CD4-positive, CD25-positive, alpha-beta regulatory T cell (primary cell): ENCODE results near the gene WNK2. TPM values are rescaled to one million over a fixed set of nuclear protein-coding genes. Genes with fewer than 3 reads are reported as not detected.

Source experiments
- ATAC-seq, 2 donors: fragments of 150-1000 bp; cut with Tn5 transposase; one replicate each; pipeline ENCODE4 v1.10.0; 2021; ENCODE audit warnings: low read depth in 2 of 2, moderate number of reproducible peaks in 2 of 2, moderate library complexity in 1 of 2
- DNase-seq, 3 donors: peaks; one replicate each; pipeline versions ENCODE4 v3.0.0 to v3.0.0-alpha.2; 2012 to 2022; ENCODE audit warnings: mixed read lengths in 1 of 3
- H3K27ac ChIP-seq: one replicate; pipeline ENCODE4 v1.7.0; 2013; ENCODE audit warnings: mild to moderate bottlenecking, low read length; ENCODE audit not compliant: insufficient read depth, poor library complexity, severe bottlenecking
- H3K27me3 ChIP-seq: one replicate; pipeline ENCODE4 v1.7.0; 2013; ENCODE audit warnings: low read length; ENCODE audit not compliant: control insufficient read depth, insufficient read depth
- H3K36me3 ChIP-seq: one replicate; pipeline ENCODE4 v1.7.0; 2013; ENCODE audit warnings: mild to moderate bottlenecking, low read length, moderate library complexity; ENCODE audit not compliant: control insufficient read depth, insufficient read depth
- H3K4me1 ChIP-seq: 2 replicates; pipeline ENCODE4 v1.7.0; 2013; ENCODE audit warnings: mild to moderate bottlenecking, low read length; ENCODE audit not compliant: insufficient read depth, control insufficient read depth, poor library complexity, severe bottlenecking
- H3K4me3 ChIP-seq: one replicate; pipeline ENCODE4 v1.7.0; 2013; ENCODE audit warnings: low read depth, mild to moderate bottlenecking, low read length, moderate library complexity
- H3K9me3 ChIP-seq, 2 experiments: 1 replicate in 1 of 2; 2 replicates in 1 of 2; pipeline ENCODE4 v1.7.0; 2013; ENCODE audit warnings: low read length in 2 of 2, mild to moderate bottlenecking in 1 of 2, moderate library complexity in 1 of 2; ENCODE audit not compliant: control insufficient read depth in 2 of 2
- H3K27ac Mint-ChIP-seq, 3 donors: one replicate each; pipeline ENCODE4 v1.8.0; 2020 to 2022; ENCODE audit warnings: mild to moderate bottlenecking in 3 of 3, mixed read lengths in 3 of 3, moderate library complexity in 2 of 3
- H3K27me3 Mint-ChIP-seq: one replicate; pipeline ENCODE4 v1.8.0; 2022; ENCODE audit warnings: mild to moderate bottlenecking, mixed read lengths
- H3K36me3 Mint-ChIP-seq: one replicate; pipeline ENCODE4 v1.8.0; 2020; ENCODE audit warnings: mixed read lengths
- H3K4me1 Mint-ChIP-seq, 4 donors: one replicate each; pipeline ENCODE4 v1.8.0; 2020 to 2022; ENCODE audit warnings: mixed read lengths in 4 of 4, mild to moderate bottlenecking in 1 of 4
- H3K4me3 Mint-ChIP-seq, 4 donors: one replicate each; pipeline ENCODE4 v1.8.0; 2020 to 2022; ENCODE audit warnings: mild to moderate bottlenecking in 4 of 4, mixed read lengths in 4 of 4, moderate library complexity in 3 of 4
- H3K9me3 Mint-ChIP-seq, 7 donors: one replicate each; pipeline ENCODE4 v1.8.0; 2020 to 2022; ENCODE audit warnings: mixed read lengths in 7 of 7, mild to moderate bottlenecking in 3 of 7, moderate library complexity in 2 of 7
- polyA plus RNA-seq, 4 donors: library from polyadenylated mRNA; unstranded; fragments of 300-500 nt; fragmentation: Illumina TruSeq; gene quantifications; one replicate each; pipeline ENCODE4 v1.2.3, GENCODE V29; 2021
- total RNA-seq: library from RNA; stranded (reverse); gene quantifications from one replicate; pipeline ENCODE4 v1.2.3, GENCODE V29; 2022

WNK2 gene
- total and polyA plus RNA-seq, 5 donors from 2014 or later, result 0.22 TPM; not detected in 4

DNA sequence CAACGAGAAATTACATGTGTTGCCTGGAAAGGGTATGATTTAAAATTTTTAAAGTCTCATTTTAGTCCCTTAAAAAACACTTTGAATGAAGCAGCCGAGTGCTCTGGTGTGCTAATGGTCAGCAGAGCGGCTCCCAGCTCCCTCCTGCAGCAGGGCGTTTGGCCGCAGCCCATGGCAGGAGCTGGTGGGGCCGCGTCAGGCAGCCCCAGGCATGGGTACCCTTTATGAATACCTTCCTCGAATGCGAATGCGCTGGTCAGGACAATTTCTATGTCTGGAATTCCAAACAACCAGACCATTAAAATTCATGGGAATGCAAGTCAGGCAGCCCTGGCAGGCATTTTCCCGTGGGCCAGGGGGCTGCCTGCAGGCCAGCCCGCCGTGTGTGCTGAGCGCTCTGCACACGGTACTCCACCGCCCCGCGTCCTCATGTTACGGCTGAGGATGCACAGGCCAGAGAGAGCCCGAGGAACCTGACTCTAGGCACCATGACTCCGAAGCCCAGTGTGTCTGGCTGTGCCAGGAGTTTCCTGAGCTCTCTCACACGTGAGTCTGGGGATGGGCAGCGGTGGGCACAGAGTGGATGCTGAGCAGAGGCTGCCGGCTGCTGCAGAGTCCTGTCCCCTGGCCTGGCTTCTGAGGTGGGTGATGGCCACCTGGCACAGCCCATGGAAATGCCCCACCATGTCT, 123.7 kb downstream of the WNK2 start:
- Mint-ChIP-seq H3K4me1 (peaks cover 0 to 6% (median under 1%) of the 10 kb centered on the region in 4 donors), H3K36me3 (no peaks in the 10 kb centered on the region), H3K9me3 (no peaks in the 10 kb centered on the region), H3K27ac (no peak overlapping the region), H3K4me3 (no peak overlapping the region), H3K27me3 (peaks cover 7% of the 10 kb centered on the region)
- no peaks in the 10 kb centered on the region for H3K4me1 ChIP-seq
- no peaks in the 10 kb centered on the region for H3K9me3 ChIP-seq
- H3K27me3 ChIP-seq, result peaks cover under 1% of the 10 kb centered on the region
- H3K27ac ChIP-seq, result no peak overlapping the region
- no peaks in the 10 kb centered on the region for H3K36me3 ChIP-seq
- ATAC-seq (peak in 1 of 2 donors; percentile 31), DNase-seq (no peak)
- H3K4me3 ChIP-seq, result no peak overlapping the region

DNA sequence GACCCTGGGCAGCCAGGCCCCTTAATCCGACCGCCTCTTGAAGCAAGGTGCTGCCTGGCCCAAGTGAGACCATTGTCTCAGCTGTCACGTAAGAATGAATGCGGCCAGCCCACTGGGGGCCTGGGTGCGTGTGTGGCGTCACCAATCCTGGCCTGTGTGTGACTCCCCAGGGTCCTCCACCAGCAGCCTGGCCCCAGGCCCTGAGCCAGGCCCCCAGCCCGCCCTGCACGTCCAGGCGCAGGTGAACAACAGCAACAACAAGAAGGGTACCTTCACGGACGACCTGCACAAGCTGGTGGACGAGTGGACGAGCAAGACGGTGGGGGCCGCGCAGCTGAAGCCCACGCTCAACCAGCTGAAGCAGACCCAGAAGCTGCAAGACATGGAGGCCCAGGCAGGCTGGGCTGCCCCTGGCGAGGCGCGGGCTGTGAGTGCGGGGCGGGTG, 124.2 kb downstream of the WNK2 start:
- Mint-ChIP-seq H3K4me1 (peaks cover 0 to 8% (median 2%) of the 10 kb centered on the region in 4 donors), H3K36me3 (no peaks in the 10 kb centered on the region), H3K27me3 (peaks cover 7% of the 10 kb centered on the region), H3K27ac (no peak overlapping the region), H3K4me3 (no peak overlapping the region), H3K9me3 (no peaks in the 10 kb centered on the region)
- Histone ChIP-seq H3K4me1 (no peaks in the 10 kb centered on the region), H3K27ac (no peak overlapping the region), H3K4me3 (no peak overlapping the region), H3K27me3 (peaks cover 4% of the 10 kb centered on the region), H3K9me3 (no peaks in the 10 kb centered on the region), H3K36me3 (no peaks in the 10 kb centered on the region)
- ATAC-seq, result no peak
- DNase-seq, result no peak

DNA sequence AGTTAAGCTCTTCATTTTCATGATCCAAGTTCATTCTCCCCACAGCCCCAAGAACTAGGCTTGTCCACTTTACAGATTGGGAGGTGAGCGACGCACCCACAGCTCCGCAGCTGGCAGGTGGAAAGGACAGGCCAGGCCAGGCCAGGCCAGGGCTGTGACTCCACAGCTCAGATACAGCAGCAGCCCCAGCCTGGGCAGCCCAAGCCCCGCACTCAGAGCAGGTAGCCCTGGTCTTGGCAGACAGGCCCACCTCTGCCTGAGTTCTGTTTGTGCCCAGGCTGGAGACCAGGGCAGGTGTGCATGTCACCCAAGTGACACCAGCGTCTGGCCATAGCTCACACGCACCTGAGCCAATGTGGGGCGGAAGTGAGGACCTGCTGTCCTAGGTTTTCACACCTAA, 124.7 kb downstream of the WNK2 start:
- DNase-seq (no peak), ATAC-seq (no peak)
- Mint-ChIP-seq H3K9me3 (no peaks in the 10 kb centered on the region), H3K4me3 (no peak overlapping the region), H3K27me3 (peaks cover 7% of the 10 kb centered on the region), H3K36me3 (no peaks in the 10 kb centered on the region), H3K4me1 (peaks cover 0 to 5% (median 2%) of the 10 kb centered on the region in 4 donors), H3K27ac (no peak overlapping the region)
- H3K27ac ChIP-seq, result no peak overlapping the region
- H3K4me1 ChIP-seq, result no peaks in the 10 kb centered on the region
- H3K4me3 ChIP-seq, result no peak overlapping the region
- no peaks in the 10 kb centered on the region for H3K9me3 ChIP-seq
- H3K36me3 ChIP-seq, result no peaks in the 10 kb centered on the region
- peaks cover 4% of the 10 kb centered on the region for H3K27me3 ChIP-seq

DNA sequence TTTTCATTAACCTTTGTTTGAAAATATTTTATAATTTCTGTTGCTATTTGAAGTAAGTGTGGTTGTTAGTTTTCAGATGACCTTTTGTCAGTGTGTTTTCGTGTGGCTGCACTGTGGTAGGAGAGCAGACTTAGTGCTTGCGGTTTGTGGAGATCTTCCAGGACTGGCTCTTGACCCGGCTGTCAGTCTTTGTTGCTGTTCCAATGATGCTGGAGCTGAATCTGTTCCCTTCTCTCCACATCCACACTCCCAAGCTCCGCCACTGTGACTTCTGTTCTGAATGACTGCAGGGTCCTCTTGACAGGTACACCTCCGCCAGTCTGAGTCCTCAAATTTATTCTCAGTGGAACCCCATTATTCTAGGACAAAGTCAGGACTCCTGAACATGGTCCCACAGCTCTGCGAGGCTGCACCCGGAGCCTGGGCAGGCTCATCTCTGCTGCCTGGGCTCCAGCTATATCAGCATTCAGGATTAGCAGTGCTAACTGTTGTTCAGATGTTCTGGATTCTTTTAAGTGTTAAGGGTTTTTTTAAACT, 126.0 kb downstream of the WNK2 start:
- Mint-ChIP-seq H3K4me1 (peaks cover 0 to 5% (median 2%) of the 10 kb centered on the region in 4 donors), H3K27me3 (peaks cover 12% of the 10 kb centered on the region), H3K4me3 (no peak overlapping the region), H3K9me3 (no peaks in the 10 kb centered on the region), H3K27ac (peak overlapping the region in 1 of 3 donors; percentile 64), H3K36me3 (no peaks in the 10 kb centered on the region)
- Histone ChIP-seq H3K27me3 (peaks cover 6% of the 10 kb centered on the region), H3K4me3 (no peak overlapping the region), H3K36me3 (no peaks in the 10 kb centered on the region), H3K9me3 (no peaks in the 10 kb centered on the region), H3K27ac (no peak overlapping the region), H3K4me1 (no peaks in the 10 kb centered on the region)
- no peak for ATAC-seq
- DNase-seq, result no peak

DNA sequence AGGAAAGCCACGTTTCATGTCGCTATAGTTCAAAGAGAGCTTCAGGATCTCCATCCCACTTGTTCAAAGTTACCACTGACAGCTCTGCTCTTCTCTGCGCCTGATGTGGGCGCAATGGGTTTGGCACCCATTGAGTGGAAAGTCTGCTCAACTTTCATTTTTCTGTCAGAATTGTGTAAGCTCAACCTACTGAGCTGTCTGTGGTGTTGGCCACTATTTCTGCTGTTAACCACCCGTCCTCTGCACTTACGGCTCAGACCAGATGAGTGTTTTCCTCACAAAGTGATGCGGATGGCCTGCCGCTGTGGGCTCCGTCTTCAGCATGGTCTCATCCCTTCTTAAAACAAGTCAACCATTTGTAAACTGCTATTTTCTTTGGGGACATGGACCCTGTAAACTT, 131.2 kb downstream of the WNK2 start:
- no peak for ATAC-seq
- Histone ChIP-seq H3K9me3 (no peaks in the 10 kb centered on the region), H3K4me3 (no peak overlapping the region), H3K4me1 (no peaks in the 10 kb centered on the region), H3K27ac (no peak overlapping the region), H3K27me3 (peaks cover 6% of the 10 kb centered on the region), H3K36me3 (no peaks in the 10 kb centered on the region)
- Mint-ChIP-seq H3K4me3 (no peak overlapping the region), H3K36me3 (no peaks in the 10 kb centered on the region), H3K9me3 (no peaks in the 10 kb centered on the region), H3K4me1 (peaks cover 0 to 8% (median 4%) of the 10 kb centered on the region in 4 donors), H3K27me3 (peaks cover 36% of the 10 kb centered on the region), H3K27ac (no peak overlapping the region)
- DNase-seq, result no peak

DNA sequence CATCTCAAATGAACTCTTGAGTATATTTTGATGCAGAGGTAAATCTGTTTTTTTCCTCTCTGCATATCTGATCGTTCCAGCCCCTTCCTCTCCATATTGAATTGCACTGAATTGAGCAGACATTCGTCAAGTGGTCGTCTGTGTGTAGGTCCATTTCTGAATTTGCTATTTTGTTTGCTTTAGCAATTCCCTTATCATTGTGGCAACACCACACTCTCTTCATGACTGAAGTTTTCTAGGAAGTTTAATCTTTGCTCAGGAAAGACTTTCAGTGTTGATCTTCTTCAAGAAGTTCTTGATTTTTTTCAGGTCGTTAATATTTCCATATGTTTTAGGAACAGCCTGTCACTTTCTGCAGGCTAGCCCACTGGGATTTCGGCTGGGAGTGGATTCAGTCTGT, 132.0 kb downstream of the WNK2 start:
- no peak overlapping the region for H3K27ac Mint-ChIP-seq
- Histone ChIP-seq H3K36me3 (no peaks in the 10 kb centered on the region), H3K9me3 (no peaks in the 10 kb centered on the region), H3K27me3 (peaks cover 6% of the 10 kb centered on the region), H3K4me3 (no peak overlapping the region), H3K4me1 (no peaks in the 10 kb centered on the region), H3K27ac (no peak overlapping the region)
- H3K9me3 Mint-ChIP-seq, result no peaks in the 10 kb centered on the region
- H3K4me3 Mint-ChIP-seq, result no peak overlapping the region
- no peak for DNase-seq
- H3K4me1 Mint-ChIP-seq, result peaks cover 0 to 8% (median 4%) of the 10 kb centered on the region in 4 donors
- H3K36me3 Mint-ChIP-seq, result no peaks in the 10 kb centered on the region
- no peak for ATAC-seq
- H3K27me3 Mint-ChIP-seq, result peaks cover 34% of the 10 kb centered on the region

DNA sequence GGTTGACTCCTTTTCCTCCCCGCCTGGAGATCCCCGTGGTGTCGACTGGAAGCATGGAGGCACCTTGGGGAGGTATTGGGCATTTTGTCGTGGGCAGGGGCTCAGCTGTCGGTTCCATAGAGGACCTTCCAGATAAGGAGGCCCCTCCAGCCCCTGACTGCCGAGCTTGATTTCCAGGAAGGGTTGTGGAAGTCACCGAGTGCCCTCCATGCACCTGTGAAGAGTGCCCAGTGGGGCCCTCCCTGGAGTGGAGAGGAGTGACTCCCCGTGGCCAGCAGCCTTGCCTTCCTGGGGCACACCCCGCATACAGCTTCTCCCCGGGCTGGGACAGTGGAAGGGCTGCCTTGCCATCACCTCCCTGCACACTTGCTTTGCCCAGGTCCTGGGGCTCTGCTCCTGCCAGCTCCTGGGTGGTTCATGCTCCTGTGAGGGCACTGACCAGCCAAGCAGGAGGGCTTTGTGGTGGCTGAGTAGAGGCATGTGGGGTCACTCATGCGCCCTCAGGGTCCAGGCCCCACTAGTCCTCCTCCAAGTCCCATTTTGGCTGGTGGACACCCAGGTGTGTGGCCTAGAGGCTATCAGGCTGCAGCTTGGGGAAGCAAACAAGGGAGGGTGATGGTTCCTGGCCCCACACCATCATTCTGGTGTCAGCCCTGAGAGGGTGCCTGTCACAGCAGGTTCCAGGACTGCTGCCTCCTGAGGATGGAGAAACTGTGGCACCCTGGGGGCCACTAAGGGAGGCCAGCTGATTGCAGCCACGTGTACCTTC, 133.0 kb downstream of the WNK2 start:
- Histone ChIP-seq H3K4me1 (no peaks in the 10 kb centered on the region), H3K36me3 (no peaks in the 10 kb centered on the region), H3K27ac (no peak overlapping the region), H3K27me3 (peaks cover 6% of the 10 kb centered on the region), H3K4me3 (no peak overlapping the region), H3K9me3 (no peaks in the 10 kb centered on the region)
- Mint-ChIP-seq H3K4me1 (peaks cover 0 to 8% (median 4%) of the 10 kb centered on the region in 4 donors), H3K4me3 (no peak overlapping the region), H3K27me3 (peaks cover 31% of the 10 kb centered on the region), H3K36me3 (no peaks in the 10 kb centered on the region), H3K27ac (no peak overlapping the region), H3K9me3 (no peaks in the 10 kb centered on the region)
- DNase-seq, result no peak
- ATAC-seq, result no peak
